Endothelial cell of umbilical vein (primary cell): ENCODE measurements around the gene TBX20. TPM values are rescaled to one million over a fixed set of nuclear protein-coding genes. Genes with fewer than 3 reads are reported as not detected.

Experiments
- BruUV-seq: library from RNA; stranded (reverse); fragments of 400-500 nt; replicated peaks from 2 replicates; lab custom pipeline; 2021; lab: Mats Ljungman, UMichigan
- CTCF ChIA-PET: fragments of 300-600, 350-600 bp; sonication (Branson Sonifier 250); formaldehyde crosslinking; loops from one replicate; lab custom pipeline; 2021; ENCODE audit warnings: antibody characterized with exemption, inconsistent platforms; lab: Charles Lee
- POLR2A ChIA-PET: fragments of 300-600, 350-600 bp; sonication (Branson Sonifier 250); formaldehyde crosslinking; loops from one replicate; lab custom pipeline; 2021; ENCODE audit warnings: antibody characterized with exemption, inconsistent platforms; lab: Charles Lee
- DNase-seq: peaks from one replicate; pipeline ENCODE4 v3.0.0-alpha.2; 2011; ENCODE audit warnings: low read depth, low spot score
- FAIRE-seq: peaks from 2 replicates; lab custom pipeline; 2011; peaks lifted over from hg19 to GRCh38; lab: Jason Lieb, UNC
- H2AFZ ChIP-seq: 2 replicates; pipeline ENCODE4 v1.6.0; 2012; ENCODE audit warnings: low read depth, low read length, control low read depth, inconsistent platforms
- H3K27ac ChIP-seq: 2 replicates; pipeline ENCODE4 v1.5.1; 2011; ENCODE audit warnings: low read depth, mild to moderate bottlenecking, control low read depth, low read length, moderate library complexity; ENCODE audit not compliant: insufficient read depth
- H3K27me3 ChIP-seq, 2 experiments: 2 replicates each; pipeline versions ENCODE4 v1.6.0 to v1.6.1; 2011; ENCODE audit warnings: low read length in 2 of 2, mixed read lengths in 1 of 2; ENCODE audit not compliant: control insufficient read depth in 2 of 2, insufficient read depth in 2 of 2
- H3K36me3 ChIP-seq, 2 experiments: 2 replicates in 1 of 2; 3 replicates in 1 of 2; pipeline ENCODE4 v1.5.1; 2011; ENCODE audit warnings: low read length in 2 of 2, mild to moderate bottlenecking in 1 of 2, moderate library complexity in 1 of 2; ENCODE audit not compliant: control insufficient read depth in 2 of 2, insufficient read depth in 2 of 2; ENCODE audit errors: extremely low read depth in 1 of 2
- H3K4me1 ChIP-seq: 3 replicates; pipeline ENCODE4 v1.5.1; 2011; ENCODE audit warnings: mild to moderate bottlenecking, low read length; ENCODE audit not compliant: control insufficient read depth, insufficient read depth; ENCODE audit errors: extremely low read depth
- H3K4me2 ChIP-seq: 2 replicates; pipeline ENCODE4 v1.6.1; 2011; ENCODE audit warnings: low read length, control low read depth, mixed read lengths; ENCODE audit not compliant: insufficient read depth
- H3K4me3 ChIP-seq, 3 experiments: fragments of 200-600 bp in 1 of 3; sonication (generic), shearing (Covaris generic) in 1 of 3; replicated peaks in 1 of 3; 2 replicates each; pipeline ENCODE4 v1.5.1; 2011 to 2016; ENCODE audit warnings: control low read depth in 3 of 3, low read length in 3 of 3, mild to moderate bottlenecking in 2 of 3, inconsistent platforms in 1 of 3, low read depth in 1 of 3, moderate library complexity in 1 of 3; ENCODE audit not compliant: insufficient read depth in 1 of 3
- H3K79me2 ChIP-seq: 2 replicates; pipeline ENCODE4 v1.6.0; 2012; ENCODE audit warnings: low read length, inconsistent platforms; ENCODE audit not compliant: control insufficient read depth, insufficient read depth
- H3K9ac ChIP-seq: replicated peaks from 2 replicates; pipeline ENCODE3; 2011; ENCODE audit warnings: low read length, control low read depth; ENCODE audit not compliant: insufficient read depth; ENCODE audit errors: extremely low read depth
- H3K9me1 ChIP-seq: replicated peaks from 3 replicates; pipeline ENCODE4 v1.6.0; 2011; ENCODE audit warnings: mild to moderate bottlenecking, low read length; ENCODE audit not compliant: control insufficient read depth, insufficient read depth; ENCODE audit errors: extremely low read depth
- H3K9me3 ChIP-seq: replicated peaks from 2 replicates; pipeline ENCODE4 v1.5.1; 2012; ENCODE audit warnings: low read length, inconsistent platforms; ENCODE audit not compliant: control insufficient read depth, insufficient read depth
- H4K20me1 ChIP-seq: replicated peaks from 2 replicates; pipeline ENCODE3; 2011; ENCODE audit warnings: mild to moderate bottlenecking, low read length; ENCODE audit not compliant: control insufficient read depth, insufficient read depth; ENCODE audit errors: extremely low read depth
- EZH2 ChIP-seq: IDR thresholded peaks from 2 replicates; pipeline ENCODE4 v1.6.1; 2012; ENCODE audit warnings: borderline replicate concordance, low read depth, mild to moderate bottlenecking, moderate library complexity, low read length, inconsistent platforms; ENCODE audit not compliant: severe bottlenecking
- FOS ChIP-seq: IDR thresholded peaks from 2 replicates; pipeline ENCODE4 v1.6.1; 2011; ENCODE audit warnings: mild to moderate bottlenecking, low read length, moderate library complexity, borderline replicate concordance; ENCODE audit not compliant: insufficient read depth
- GATA2 ChIP-seq: IDR thresholded peaks from 2 replicates; pipeline ENCODE4 v1.7.0; 2011; ENCODE audit warnings: low read depth, mild to moderate bottlenecking, moderate library complexity, mixed read lengths, low read length; ENCODE audit not compliant: insufficient read length, insufficient read depth
- JUN ChIP-seq: IDR thresholded peaks from 2 replicates; pipeline ENCODE4 v1.6.1; 2011; ENCODE audit warnings: borderline replicate concordance, low read depth; ENCODE audit not compliant: insufficient read length, insufficient read depth
- MAX ChIP-seq: IDR thresholded peaks from 2 replicates; pipeline ENCODE4 v1.6.1; 2011; ENCODE audit not compliant: insufficient read depth, insufficient read length
- MYC ChIP-seq: IDR thresholded peaks from one replicate; pipeline ENCODE4 v1.6.1; 2011; ENCODE audit warnings: mild to moderate bottlenecking, low read depth, low read length
- POLR2A ChIP-seq: IDR thresholded peaks from 2 replicates; pipeline ENCODE4 v1.6.1; 2012; ENCODE audit warnings: low read depth, mild to moderate bottlenecking, control low read depth, low read length
- POLR2AphosphoS5 ChIP-seq: IDR thresholded peaks from 2 replicates; pipeline ENCODE4 v1.6.1; 2012; ENCODE audit warnings: low read depth, mild to moderate bottlenecking, control low read depth, low read length, moderate library complexity; ENCODE audit not compliant: insufficient read depth
- dilution Hi-C: fragments of 300-500 bp; cut with MboI; formaldehyde crosslinking; loops from one replicate; pipeline ENCODE4 v1.15.0; 2019; ENCODE audit warnings: low sequenced_read_pairs; ENCODE audit not compliant: extremely low pct_ligation_motif_present
- intact Hi-C: fragments of 100-400 bp; cut with micrococcal nuclease; formaldehyde crosslinking; loops from one replicate; pipeline ENCODE4 v1.10.0; 2022
- polyA plus RNA-seq, 4 experiments: library from polyadenylated mRNA; depleted of rRNA in 3 of 4; stranded (reverse) in 3 of 4; unstranded in 1 of 4; fragments of >200 nt; gene quantifications; 2 replicates each; pipeline versions ENCODE4 v1.2.1 to v1.2.3, GENCODE V29; 2011 to 2012; ENCODE audit warnings: missing spikeins in 1 of 4
- total RNA-seq: library from RNA; stranded (reverse); gene quantifications from 2 replicates; pipeline ENCODE4 v1.2.3, GENCODE V29; 2021
- TF ChIP-seq, protein P1 (sequence below), 2 donors: IDR thresholded peaks; 1 replicate in 1 of 2; 2 replicates in 1 of 2; pipeline ENCODE4 v1.5.1; 2011; ENCODE audit warnings: low read length in 2 of 2, mild to moderate bottlenecking in 2 of 2, moderate library complexity in 2 of 2, control low read depth in 1 of 2, inconsistent platforms in 1 of 2, low read depth in 1 of 2; ENCODE audit not compliant: insufficient read depth in 1 of 2; ENCODE audit errors: extremely low read depth in 1 of 2

Gene TBX20
- total and polyA plus RNA-seq, 2 donors (not counting 3 experiments of a cell fraction or from before 2014, with no cell fraction given) = not detected

GRCh38 chr7:35241884-35242283 lies 12.0 kb downstream of the TBX20 start:
- H3K27me3 ChIP-seq = peaks cover 7 to 21% of the 10 kb centered on the region in 2 experiments
- CTCF ChIA-PET = interaction anchor here (2.7 kb wide), 1 partner anchor 13 kb away, joined by 7 read pairs; no protein-coding TSS in a partner anchor
- DNase-seq (no peak), FAIRE-seq (no peak)
- H4K20me1 ChIP-seq = no peaks in the 10 kb centered on the region
- H3K9me1 ChIP-seq = no peaks in the 10 kb centered on the region
- H3K9me3 ChIP-seq = no peaks in the 10 kb centered on the region
- H3K4me3 ChIP-seq = no peak overlapping the region
- no peaks in the 10 kb centered on the region for H3K4me1 ChIP-seq
- no peaks in the 10 kb centered on the region for H3K79me2 ChIP-seq
- H3K9ac ChIP-seq = no peak overlapping the region
- no peak overlapping the region for H3K4me2 ChIP-seq
- BruUV-seq = no TSS peak
- POLR2A ChIA-PET = no interaction called here
- intact Hi-C loops (no loop called here), dilution Hi-C loops (no loop called here)
- TF ChIP-seq JUN = no peak
- TF ChIP-seq FOS = no peak
- TF ChIP-seq POLR2A = no peak
- no peak for TF ChIP-seq EZH2
- no peak for TF ChIP-seq MYC
- no peak for TF ChIP-seq MAX
- no peak for TF ChIP-seq GATA2
- TF ChIP-seq POLR2AphosphoS5 = no peak
- TF ChIP-seq, protein P1, sequence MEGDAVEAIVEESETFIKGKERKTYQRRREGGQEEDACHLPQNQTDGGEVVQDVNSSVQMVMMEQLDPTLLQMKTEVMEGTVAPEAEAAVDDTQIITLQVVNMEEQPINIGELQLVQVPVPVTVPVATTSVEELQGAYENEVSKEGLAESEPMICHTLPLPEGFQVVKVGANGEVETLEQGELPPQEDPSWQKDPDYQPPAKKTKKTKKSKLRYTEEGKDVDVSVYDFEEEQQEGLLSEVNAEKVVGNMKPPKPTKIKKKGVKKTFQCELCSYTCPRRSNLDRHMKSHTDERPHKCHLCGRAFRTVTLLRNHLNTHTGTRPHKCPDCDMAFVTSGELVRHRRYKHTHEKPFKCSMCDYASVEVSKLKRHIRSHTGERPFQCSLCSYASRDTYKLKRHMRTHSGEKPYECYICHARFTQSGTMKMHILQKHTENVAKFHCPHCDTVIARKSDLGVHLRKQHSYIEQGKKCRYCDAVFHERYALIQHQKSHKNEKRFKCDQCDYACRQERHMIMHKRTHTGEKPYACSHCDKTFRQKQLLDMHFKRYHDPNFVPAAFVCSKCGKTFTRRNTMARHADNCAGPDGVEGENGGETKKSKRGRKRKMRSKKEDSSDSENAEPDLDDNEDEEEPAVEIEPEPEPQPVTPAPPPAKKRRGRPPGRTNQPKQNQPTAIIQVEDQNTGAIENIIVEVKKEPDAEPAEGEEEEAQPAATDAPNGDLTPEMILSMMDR (IDR thresholded peaks at IDR 0.05; ENCODE audit: extremely low read depth in 1 of 2, insufficient read depth in 1 of 2, low read depth in 1 of 2, low read length in 2 of 2) = no peak
- H3K27ac ChIP-seq = no peak overlapping the region
- no peaks in the 10 kb centered on the region for H3K36me3 ChIP-seq
- H2AFZ ChIP-seq = no peak overlapping the region
